ENCODE results near the gene FGR.

DNA sequence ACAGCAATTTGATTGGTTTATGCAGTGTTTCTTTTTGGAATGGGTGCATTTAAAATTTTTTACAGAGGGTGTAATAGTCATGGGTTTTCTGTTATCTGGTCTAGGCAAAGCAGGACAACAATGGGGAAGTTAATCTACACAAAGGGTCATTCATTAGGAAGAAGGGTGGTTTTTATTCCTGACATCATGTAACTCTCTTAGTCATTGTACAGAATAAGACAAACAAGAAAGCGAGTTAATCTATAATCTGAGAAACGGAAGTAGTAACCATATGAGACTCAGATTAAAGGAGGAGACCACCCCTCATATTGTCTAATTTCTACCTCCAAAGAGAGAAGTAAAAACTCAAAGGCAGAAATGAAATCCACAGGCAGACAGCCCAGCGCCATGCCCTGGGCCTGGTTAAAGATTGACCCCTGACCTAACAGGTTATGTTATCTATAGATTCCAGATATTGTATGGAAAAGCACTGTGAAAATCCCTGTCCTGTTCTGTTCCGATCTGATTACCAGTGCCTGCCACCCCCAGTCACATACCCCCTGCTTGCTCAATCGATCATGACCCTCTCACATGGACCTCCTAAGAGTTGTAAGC is 47.5 kb upstream of the FGR start:
- no peak for TF ChIP-seq ISL1 (CRISPR knock-in tag; IDR thresholded peaks at IDR 0.05)
- no peak for TF ChIP-seq ARNTL (CRISPR knock-in tag; IDR thresholded peaks at IDR 0.05; ENCODE audit: borderline replicate concordance, low read depth)
- TF ChIP-seq, protein P1, sequence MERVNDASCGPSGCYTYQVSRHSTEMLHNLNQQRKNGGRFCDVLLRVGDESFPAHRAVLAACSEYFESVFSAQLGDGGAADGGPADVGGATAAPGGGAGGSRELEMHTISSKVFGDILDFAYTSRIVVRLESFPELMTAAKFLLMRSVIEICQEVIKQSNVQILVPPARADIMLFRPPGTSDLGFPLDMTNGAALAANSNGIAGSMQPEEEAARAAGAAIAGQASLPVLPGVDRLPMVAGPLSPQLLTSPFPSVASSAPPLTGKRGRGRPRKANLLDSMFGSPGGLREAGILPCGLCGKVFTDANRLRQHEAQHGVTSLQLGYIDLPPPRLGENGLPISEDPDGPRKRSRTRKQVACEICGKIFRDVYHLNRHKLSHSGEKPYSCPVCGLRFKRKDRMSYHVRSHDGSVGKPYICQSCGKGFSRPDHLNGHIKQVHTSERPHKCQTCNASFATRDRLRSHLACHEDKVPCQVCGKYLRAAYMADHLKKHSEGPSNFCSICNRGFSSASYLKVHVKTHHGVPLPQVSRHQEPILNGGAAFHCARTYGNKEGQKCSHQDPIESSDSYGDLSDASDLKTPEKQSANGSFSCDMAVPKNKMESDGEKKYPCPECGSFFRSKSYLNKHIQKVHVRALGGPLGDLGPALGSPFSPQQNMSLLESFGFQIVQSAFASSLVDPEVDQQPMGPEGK (CRISPR knock-in tag; IDR thresholded peaks at IDR 0.05; ENCODE audit: borderline replicate concordance): no peak
- TF ChIP-seq ZFP30 (CRISPR knock-in tag; IDR thresholded peaks at IDR 0.05): no peak
- TF ChIP-seq, protein P2, sequence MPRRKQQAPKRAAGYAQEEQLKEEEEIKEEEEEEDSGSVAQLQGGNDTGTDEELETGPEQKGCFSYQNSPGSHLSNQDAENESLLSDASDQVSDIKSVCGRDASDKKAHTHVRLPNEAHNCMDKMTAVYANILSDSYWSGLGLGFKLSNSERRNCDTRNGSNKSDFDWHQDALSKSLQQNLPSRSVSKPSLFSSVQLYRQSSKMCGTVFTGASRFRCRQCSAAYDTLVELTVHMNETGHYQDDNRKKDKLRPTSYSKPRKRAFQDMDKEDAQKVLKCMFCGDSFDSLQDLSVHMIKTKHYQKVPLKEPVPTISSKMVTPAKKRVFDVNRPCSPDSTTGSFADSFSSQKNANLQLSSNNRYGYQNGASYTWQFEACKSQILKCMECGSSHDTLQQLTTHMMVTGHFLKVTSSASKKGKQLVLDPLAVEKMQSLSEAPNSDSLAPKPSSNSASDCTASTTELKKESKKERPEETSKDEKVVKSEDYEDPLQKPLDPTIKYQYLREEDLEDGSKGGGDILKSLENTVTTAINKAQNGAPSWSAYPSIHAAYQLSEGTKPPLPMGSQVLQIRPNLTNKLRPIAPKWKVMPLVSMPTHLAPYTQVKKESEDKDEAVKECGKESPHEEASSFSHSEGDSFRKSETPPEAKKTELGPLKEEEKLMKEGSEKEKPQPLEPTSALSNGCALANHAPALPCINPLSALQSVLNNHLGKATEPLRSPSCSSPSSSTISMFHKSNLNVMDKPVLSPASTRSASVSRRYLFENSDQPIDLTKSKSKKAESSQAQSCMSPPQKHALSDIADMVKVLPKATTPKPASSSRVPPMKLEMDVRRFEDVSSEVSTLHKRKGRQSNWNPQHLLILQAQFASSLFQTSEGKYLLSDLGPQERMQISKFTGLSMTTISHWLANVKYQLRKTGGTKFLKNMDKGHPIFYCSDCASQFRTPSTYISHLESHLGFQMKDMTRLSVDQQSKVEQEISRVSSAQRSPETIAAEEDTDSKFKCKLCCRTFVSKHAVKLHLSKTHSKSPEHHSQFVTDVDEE (CRISPR knock-in tag; IDR thresholded peaks at IDR 0.05): no peak
